Heart left ventricle (tissue), 13 donors: ENCODE data around the gene KIF2C.

ENCODE experiments used
- CTCF ChIP-seq, 12 donors: fragments of 200-600 bp; sonication (generic) in 4 of 12; IDR thresholded peaks; one replicate each; pipeline versions ENCODE4 v1.5.0 to v1.8.0; 2018 to 2022; ENCODE audit warnings: antibody characterized with exemption in 12 of 12, mild to moderate bottlenecking in 5 of 12
- POLR2A ChIP-seq, 2 donors: fragments of 450-650 bp; IDR thresholded peaks; one replicate each; pipeline ENCODE4 v1.6.1; 2017; ENCODE audit warnings: antibody characterized with exemption in 2 of 2, mild to moderate bottlenecking in 2 of 2, moderate library complexity in 2 of 2
- donor health status: ischemic (EF 13 %, LVEDD 7.1; RV severe dilation, severe dysfunction).
- donor health status: DM: no; HTN: yes; CAD: no.
- donor health status: DM: no; HTN: no; CAD: no.
- donor health status: ischemic (EF 25% LVEDD 6.9; RV normal size, moderate dysfunction).
- donor health status: ischemic (EF 25% LVEDD 5.7; RV mildly dilated, moderate dysfunction).
- donor health status: ischemic (EF 35%, LVEDD 5.7; RV mildly dilated, moderate dysfunction).
- donor health status: nonischemic (EF 11% LVEDD 7.7; RV severe dilation, severe dysfunction).
- donor health status: DM: yes; HTN: yes; CAD: no.
- donor health status: PGD.
- donor health status: ischemic (EF 29% LVEDD 5.4; RV normal size, mild dysfunction).
- donor health status: nonischemic (EF 23%, LVEDD 6.1; RV moderate dilation, normal function).

- TF ChIP-seq CTCF (IDR thresholded peaks at IDR 0.05) (no peak), POLR2A (IDR thresholded peaks at IDR 0.05) (no peak)
Observed at GRCh38 chr1:44778705-44779576, 39.3 kb downstream of the KIF2C start.
